HEK293 (cell line): Measurements from ENCODE around the gene FERMT1.

ENCODE experiments used
- ATF2 ChIP-seq: fragments of 450-650 bp; formaldehyde crosslinking; IDR thresholded peaks from 2 replicates; pipeline ENCODE4 v1.5.1; 2016; ENCODE audit warnings: missing biosample characterization, missing genetic modification characterization, low read depth
- PATZ1 ChIP-seq: fragments of 450-650 bp; formaldehyde crosslinking; IDR thresholded peaks from 2 replicates; pipeline ENCODE4 v1.5.1; 2016; ENCODE audit warnings: missing biosample characterization, missing genetic modification characterization
- TF ChIP-seq, protein P1 (sequence below): fragments of 450-650 bp; formaldehyde crosslinking; IDR thresholded peaks from 2 replicates; pipeline ENCODE4 v1.5.1; 2016; ENCODE audit warnings: missing biosample characterization, missing genetic modification characterization

DNA sequence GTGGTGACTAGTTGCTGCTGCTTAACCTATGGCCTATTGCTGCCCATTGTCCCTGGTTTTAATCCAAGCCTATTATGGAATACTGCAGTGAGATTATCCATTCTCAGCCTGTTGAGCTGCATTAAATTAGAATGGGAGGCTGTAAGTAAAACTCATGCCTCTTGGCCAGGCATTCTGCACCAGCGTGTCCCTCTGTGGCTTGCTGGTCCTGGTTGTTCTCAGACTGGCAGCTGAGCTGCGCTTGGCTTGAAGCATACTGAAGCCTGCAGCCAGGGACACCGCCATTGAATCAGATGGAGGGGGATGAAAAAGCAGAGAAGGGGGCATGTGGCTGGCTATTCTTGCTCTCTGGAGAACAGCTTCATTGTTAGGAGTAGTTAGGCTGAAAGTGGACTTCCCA, 84.6 kb downstream of the FERMT1 start:
- TF ChIP-seq, protein P1, sequence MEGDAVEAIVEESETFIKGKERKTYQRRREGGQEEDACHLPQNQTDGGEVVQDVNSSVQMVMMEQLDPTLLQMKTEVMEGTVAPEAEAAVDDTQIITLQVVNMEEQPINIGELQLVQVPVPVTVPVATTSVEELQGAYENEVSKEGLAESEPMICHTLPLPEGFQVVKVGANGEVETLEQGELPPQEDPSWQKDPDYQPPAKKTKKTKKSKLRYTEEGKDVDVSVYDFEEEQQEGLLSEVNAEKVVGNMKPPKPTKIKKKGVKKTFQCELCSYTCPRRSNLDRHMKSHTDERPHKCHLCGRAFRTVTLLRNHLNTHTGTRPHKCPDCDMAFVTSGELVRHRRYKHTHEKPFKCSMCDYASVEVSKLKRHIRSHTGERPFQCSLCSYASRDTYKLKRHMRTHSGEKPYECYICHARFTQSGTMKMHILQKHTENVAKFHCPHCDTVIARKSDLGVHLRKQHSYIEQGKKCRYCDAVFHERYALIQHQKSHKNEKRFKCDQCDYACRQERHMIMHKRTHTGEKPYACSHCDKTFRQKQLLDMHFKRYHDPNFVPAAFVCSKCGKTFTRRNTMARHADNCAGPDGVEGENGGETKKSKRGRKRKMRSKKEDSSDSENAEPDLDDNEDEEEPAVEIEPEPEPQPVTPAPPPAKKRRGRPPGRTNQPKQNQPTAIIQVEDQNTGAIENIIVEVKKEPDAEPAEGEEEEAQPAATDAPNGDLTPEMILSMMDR (tag by site-specific recombination) = no peak
- TF ChIP-seq ATF2 (tag by site-specific recombination) (no peak), PATZ1 (tag by site-specific recombination) (no peak)
